Right hindlimb (tissue), 1 donor: Measurements from ENCODE around the gene SLC38A10.
A peak's percentile ranks its signal among the peaks of the same experiment; 100 is the strongest.
"Not testable (repeated sequence)": the region's sequence is repeated elsewhere in the genome, so short reads cannot be mapped to it uniquely, and the experiment has no call there.

Source experiments
- DNase-seq: peaks from one replicate; pipeline ENCODE4 v3.0.0-alpha.2; 2018

SLC38A10 gene

DNA sequence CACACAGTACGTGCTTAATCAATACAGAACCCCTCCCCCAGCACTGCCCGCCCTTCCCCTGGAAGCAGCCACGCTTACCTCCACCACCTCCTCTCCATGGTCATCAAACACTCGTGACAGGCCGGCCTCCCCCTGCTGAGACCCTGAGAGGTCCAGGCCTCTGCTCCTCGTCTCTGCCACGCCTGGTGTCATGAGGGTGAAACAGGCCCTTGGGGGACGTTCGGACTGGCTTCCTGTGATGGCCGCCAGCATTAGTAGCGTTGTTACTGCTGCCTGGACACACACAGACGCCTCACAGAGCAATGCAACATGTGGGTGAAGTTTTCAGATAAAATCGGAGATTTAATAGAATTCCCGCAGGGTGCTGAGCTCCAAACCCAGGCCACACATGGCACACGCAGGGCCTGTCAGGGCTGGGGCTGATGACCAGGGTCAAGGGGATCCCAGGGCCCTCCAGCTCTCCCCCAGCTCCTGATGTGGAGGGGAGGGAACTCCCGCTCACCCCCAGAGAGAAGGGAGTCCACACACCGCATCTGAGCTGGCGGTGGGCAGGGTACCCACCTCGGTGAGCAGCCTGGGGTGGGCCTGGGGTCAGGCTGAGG is 15.9 kb upstream of the SLC38A10 start:
- no peak for DNase-seq

DNA sequence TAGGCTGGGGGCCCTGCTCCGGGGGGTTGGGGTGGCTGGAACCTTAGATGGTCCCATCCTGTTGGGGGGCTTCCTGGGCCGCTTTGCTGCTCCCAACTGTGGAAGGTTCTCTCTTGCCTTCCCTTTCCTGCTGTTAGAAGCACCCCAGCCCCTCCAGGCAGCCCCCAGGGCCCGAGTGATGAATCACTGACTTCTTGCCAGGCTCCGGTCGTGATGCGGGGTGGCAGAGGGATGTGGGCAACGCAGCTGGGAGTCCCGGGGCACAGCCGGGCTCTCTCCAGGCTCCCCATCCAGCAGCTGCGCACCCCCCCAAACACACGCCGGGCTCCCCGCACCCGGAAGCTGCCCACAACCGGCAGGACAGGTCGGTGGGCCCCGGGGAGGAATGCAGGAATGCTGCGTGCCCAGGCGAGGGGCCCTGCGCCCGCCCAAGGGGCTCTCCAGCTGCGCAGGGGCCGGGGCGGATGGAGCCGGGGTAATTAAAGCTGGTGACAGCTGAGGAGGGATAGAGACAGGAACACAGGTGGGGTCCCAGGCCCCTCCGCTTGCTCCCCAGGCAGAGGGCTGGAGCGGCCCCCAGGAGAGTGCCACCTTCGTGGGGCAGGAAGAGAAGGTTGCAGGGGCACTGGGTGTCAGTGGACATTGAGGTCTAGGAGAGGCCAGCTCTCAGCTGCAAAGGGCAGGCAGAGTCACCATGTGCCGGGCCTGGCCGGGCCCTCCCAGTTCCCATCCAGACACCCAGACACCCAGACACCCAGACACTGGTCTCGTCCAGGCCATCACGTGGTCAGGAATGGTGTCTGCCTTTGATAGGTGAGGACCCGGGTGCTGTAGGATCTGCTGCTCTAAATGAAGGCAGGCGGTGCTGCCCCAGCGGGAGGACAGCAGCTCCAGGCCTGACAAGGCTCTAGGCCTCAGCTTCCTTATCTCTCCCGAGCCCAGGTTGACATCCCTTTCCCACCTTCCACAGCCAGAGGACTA is 15.0 kb upstream of the SLC38A10 start:
- DNase-seq: no peak

DNA sequence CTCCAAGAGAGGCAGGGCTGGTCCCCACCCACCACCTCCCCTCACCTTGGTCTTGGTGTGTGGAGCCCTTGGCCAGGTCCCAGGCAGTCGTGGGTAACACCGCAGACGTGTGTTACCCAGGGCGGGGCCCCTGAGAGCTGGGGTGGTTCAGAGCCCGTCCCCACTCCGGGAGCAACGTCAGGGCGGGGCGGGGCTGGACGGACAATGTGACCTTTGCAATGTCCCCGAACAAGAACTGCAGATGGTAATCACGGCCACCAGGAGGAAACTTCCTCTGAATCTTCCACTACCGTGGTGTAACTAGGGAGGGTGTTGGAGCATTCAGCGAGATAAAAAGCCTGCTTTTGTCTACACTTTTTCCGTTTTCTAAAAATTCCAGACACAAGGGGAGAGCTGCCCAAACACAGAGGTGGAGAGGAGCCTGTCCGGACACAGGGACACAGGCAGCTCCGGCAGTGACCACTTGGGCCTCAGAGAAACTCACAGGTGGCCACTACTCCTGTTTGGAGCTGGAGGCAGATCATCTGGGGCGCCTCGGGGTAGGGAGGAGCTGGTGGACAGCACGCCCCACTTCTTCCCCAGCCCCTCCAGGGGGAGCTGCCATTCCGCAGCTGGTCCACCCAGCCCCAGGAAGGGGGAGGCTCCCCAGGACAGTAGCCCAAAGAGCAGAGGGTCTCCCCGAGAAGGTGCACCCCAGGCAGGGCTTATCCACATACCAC is 14.2 kb upstream of the SLC38A10 start:
- peak; percentile 82 for DNase-seq

DNA sequence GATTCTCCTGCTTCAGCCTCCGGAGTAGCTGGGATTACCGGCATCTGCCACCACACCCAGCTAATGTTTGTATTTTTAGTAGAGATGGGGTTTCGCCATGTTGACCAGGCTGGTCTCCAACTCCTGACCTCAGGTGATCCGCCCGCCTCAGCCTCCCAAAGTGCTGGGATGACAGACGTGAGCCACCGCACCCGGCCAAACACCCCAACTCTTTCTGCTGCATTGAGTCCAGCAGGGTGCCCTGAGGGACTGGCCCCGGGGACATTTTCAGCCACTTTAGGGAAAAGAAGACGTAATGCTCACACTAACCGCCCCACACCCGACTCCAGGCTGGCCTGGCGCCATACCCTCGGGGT is 13.7 kb upstream of the SLC38A10 start:
- not testable (repeated sequence) for DNase-seq

DNA sequence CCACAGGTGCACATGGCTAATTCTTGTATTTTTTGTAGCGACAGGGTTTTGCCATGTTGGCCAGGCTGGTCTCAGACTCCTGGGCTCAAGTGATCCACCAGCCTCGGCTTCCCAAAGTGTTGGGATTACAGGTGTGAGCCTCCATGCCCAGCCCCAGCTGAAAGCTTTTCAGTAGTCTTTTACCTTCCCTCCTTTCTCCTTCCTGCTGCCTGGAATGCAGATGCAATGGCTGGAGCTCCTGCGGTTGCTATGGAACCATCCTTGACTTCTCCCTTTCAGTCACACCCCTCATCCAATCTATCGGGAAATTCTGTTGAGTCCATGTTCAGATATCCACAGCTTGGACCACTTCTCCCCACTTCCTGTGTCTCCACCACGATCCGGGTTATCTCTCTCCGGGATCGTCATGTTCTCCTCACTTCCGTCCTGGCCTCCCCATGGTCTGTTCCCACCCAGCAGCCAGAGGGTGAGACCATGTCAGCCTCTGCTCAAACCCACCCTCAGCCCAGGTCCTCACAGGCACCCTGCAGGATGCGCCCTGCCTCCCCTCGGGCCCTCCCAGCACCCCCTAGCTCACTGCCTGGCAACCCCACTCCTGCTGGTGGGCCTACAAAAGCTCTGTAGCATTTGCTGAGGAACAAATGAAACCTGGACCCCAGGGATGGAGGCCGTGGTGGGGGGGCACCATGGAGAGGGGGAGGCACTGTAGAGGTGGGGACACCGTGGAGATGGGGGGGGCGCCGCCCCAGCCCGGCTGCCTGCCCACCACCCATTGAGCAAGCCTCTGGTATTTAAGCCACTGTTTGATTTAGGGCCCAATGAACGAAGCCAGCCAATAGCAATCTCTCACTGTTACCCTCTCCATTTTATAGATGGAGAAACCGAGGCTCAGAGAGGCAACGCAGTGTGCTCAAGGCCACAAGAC is 12.8 kb upstream of the SLC38A10 start:
- no peak for DNase-seq

DNA sequence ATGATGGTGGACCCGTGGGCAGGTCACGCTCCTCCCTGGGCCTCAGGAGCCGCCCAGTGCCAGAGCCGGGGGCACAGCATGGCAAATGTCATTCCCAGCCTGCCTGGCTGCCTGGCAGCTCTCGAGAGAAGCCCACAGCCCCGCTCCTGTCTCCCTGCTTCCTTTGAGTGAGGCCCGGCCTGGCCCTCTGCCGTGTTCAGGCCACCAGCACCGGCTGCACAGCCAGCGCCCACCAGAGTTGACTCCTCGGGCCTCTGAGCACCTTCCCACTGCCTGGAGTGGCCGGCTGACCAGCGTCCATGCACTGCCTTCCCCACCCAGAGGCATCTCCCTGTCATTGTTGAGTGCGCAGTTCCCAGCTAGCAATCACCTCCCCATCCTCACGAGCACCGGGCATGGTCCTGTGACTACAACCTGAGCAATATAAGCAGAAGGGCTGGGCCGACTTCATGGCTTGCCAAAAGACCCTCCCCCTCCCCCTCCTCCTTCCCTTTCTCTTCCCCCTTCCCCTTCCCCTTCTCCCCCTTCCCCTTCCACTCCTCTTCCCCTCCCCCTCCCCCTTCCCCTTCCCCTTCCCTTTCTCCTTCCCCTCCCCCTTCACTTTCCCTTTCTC is 11.9 kb upstream of the SLC38A10 start:
- no peak for DNase-seq

DNA sequence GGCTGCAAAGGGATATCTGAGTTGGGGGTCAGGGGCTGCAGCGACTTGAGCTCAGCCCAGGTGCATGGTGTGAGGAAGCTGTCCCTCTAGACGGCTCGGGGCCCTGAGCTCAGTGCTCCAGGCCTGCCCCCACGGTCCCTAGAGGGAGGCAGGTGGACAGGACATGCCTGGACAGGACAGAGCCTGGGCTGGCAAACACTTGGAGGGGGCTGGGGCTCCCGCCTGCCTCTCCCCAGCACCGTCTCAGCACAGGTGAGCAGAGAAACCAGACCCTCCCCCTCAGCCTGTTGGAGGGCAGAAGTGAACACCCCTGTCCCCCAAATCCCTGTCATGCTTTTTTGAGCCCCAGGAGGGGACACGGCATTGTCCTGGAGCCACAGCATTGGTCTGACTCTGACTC is 11.4 kb upstream of the SLC38A10 start:
- no peak for DNase-seq

DNA sequence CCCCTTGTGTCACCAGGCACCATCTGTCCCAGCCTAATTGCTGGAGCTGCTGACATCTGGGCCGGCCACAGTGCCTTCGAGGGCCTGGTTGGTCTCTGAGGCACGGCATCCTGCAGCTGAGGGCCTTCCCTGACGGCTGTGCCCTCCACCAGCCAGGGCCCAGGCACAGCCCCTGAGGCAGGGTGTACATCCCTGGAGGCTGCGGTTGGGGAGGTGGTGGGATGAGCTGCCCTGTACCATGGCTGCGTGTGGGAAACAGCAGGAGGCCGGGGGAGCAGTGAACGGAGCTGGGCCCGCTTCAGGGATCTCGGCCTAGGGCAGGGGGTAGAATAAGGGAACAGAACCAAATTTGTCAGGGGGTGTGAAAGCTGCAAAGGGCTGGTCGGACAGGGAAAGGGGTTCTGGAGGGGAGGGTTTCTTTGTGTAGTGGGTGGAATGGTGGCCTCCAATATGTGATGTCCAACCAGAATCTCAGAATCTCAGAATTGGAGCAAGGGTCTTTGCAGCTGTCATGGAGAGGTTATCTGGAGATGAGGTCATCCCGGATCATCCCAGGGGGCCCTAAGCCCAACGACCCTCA is 10.0 kb upstream of the SLC38A10 start:
- no peak for DNase-seq

DNA sequence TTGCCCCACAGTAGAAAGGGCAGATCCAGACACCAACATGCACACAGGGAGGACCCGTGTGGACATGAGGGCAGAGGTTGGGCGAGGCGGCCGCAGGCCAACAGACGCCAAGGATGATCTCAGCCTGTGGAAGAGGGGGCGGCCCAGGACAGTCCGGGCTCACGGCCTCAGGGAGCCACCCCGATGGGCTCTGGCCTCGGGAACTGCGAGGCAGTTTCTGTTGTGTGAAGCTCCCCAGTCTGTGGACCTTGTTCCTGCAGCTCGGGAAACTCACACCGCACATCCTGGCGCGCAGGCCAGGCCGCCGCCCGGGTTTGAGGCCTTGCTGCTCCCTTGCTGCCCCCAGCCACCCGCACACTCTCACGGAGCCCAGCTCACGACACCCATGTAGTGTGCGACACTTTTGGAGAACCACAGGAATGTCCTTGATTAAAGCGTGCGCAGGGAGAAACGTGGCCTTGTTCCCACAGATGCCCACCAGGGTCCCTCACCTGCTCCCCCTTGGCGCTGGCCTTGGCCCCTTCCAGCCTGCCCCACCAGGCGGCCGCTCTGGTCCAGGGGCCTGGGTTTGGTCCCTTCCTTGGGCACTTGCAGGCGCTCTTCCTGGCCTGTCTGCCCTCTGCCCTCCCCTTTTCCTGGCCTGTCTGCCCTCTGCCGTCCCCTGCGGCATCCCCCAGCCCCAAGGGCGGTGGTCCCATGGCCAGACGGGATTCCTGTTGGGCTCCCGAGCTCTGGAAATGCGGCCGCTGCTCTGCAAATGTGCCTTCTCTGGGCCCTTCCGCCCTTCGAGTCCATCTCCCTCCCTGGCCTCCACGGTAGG is 9.3 kb upstream of the SLC38A10 start:
- DNase-seq: no peak

DNA sequence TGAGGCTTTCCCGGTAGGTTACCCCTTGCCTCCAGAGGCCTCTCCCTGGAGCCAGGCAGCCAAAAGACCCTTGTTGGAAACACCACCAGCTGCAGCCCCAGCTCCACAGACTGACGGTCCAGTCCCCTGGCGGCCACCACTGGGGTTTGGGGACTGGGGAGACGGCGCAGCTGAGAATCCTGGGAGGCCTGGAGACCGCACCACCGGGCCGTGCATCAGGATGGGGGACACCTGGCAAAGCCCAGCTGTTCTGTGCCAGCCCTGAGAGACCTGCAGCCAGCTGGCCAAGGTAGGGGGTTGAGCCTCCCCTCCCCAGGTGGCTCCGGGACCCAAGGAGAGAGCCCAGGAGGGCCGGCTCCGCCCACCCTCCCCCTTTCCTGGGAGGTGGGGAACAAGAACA is 8.3 kb upstream of the SLC38A10 start:
- DNase-seq: no peak

DNA sequence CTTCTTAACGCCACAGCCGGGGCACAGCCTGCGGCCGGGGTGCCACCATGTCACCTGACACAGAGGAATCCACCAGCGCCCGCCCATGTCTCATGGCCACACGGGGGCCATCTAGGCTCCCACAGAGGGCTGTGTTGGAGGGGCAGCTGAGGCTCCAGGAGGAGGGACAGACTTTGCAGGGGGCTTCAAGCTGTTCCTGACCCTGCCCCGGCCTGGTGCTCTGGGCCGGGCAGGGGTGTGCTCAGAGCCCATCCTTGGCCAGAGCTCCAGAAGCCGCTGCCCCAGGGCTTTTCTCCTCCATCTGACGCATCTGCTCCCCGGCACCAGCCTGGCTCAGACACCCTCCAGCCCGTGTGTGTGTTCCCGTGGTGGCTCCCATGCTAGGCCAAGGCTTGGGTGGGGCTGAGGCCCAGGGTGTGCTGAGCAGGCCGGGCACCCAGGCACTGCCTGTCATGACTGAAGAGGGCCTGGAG is 7.8 kb upstream of the SLC38A10 start:
- DNase-seq: no peak

DNA sequence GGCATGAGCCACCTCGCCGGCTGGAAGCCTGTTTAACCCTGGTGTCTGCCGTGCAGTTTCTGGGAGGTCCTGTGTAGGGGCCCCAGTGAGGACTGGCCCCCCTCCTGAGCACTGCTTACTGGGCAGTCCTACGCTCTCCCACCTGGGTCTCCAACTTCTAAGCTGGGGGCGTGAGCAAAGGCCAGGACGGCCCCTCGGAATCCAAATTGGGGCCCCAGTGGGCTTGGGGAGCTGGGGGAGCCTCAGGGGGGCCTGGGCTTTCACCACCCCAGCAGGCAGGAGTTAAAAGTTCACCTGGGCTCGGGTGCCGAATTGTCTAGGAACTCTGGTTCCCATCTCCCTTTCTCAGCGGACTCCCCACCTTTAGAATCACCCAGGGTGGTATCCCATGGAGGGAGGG is 7.2 kb upstream of the SLC38A10 start:
- no peak for DNase-seq

DNA sequence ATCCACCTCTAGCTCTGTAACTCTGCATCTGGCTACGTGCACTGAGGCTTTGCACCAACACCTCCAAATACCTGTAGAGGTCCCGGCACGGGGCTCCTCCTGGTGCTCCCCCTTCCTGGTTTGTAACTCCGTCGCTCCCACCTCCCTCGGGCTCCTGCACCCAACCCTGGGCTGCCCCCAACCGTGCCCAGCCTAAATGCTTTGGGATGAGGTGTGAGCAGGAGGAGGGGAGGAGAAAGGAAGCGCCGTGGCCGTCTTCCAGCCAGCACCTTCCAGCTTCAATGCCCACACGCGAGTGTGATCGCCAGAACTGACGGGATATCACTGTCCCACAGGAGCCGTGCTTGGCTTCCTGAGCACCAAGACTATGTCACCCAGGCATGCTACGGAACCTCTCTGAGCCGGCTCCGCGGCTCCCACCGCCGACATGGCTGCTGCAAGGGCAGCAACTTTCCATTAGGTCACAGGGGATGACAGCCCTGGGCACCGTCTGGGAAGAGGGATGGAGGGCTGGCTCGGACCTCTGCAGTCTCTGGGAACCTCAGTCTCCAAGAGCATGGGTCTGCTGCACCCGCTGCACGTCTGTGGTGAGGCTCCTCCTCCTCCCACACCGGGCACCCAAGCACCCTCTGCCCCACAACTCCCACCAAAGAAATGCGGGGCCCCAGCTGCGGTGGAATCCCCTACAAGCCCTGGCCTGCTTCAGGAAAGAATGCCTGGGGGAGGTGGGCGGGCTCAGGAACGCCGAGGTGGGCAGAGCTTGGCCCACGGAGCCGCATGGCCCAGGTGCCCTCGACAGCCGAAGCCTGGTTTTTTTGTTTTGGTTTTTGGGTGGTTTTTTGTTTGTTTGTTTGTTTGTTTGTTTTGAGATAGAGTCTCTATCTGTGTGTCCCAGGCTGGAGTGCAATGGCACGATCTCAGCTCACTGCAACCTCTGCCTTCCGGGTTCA is 6.4 kb upstream of the SLC38A10 start:
- DNase-seq: no peak

DNA sequence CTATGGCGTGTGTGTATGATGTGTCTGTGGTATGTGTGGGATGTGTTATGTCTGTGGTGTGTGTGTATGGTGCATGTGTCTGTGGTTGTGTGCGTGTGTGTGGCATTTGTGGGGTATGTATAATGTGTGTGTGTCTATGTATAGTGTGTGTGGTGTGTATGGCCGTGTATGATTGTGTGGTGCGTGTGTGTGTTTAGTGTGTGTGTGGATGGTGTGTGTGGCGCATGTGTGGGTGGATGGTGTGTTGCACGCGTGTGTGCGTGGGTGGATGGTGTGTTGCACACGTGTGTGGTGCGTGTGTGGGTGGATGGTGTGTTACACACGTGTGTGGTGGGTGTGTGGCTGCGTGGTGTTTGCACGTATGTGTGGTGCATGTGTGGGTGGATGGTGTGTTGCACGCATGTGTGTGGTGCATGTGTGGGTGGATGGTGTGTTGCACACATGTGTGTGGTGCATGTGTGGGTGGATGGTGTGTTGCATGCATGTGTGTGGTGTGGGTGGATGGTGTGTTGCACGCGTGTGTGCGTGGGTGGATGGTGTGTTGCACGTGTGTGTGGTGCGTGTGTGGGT is 5.6 kb upstream of the SLC38A10 start:
- no peak for DNase-seq

DNA sequence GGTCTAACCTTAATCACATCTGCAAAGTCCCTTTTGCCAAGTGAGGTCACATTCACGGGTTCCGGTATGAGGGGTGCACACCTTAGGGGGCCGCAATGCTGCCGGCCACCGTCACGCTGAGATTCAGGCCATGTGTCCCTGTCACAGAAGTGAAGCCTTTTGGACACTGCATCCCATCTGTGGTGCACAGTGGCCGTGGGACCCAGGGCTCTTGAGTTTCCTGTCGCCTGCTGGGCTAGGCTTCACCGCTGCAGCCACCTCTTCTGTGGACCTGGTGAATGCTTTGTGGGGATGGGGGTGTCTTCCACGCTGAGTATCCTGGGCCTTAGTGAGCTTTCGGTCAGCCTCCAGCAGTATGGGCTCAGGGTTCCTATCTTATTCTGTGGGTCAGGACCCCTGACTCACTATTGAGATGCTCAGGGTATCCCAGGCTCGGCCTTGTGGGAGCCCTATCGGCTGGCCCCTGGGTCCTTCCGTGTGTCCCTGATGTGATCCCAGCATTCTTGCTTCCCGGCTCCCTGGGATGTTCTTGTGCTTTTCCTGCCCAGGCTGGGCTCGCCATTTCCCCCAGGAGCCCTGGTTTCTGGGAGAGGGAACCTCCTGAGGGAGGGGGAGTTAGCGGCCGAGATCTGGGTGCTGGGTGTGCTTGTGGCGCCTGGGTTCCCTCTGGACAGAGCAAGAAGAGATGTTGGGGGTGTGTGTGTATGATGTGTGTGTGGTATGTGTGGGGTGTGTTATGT is 4.9 kb upstream of the SLC38A10 start:
- DNase-seq: no peak

DNA sequence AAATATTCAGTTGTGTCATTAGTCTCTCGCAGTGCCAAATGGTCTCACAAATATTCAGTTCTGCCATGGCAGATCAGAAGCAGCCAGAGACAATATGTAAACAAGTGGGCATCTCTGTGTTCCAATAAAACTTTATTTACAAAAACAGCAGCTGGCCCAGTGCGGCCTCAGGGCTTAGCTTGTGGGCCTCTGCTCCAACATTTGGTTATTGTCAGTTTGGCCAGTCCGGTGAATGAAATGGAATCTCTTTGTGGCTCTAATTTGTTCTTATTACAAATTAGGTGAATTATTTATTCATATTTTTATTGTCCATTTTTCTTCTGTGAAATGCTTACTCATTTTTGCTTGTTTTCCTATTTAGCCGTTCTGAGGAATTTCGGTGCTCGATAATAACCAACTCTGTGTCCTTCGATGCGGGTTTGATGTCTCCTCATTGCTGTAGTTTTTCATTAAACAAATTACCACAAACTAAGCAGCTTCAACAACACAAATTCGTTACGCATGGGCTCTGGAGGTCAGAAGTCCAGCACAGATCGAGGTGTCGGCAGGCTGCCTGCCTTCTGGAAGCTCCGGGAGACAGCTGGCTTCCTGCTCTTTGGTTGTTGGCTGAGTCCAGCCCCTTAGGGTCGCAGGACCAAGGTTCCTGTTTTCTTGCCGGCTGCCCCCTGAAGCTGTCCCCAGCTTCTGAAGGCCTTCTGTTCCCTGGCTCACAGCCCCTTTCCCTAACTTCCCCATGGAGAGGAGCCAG is 4.1 kb upstream of the SLC38A10 start:
- DNase-seq: no peak

DNA sequence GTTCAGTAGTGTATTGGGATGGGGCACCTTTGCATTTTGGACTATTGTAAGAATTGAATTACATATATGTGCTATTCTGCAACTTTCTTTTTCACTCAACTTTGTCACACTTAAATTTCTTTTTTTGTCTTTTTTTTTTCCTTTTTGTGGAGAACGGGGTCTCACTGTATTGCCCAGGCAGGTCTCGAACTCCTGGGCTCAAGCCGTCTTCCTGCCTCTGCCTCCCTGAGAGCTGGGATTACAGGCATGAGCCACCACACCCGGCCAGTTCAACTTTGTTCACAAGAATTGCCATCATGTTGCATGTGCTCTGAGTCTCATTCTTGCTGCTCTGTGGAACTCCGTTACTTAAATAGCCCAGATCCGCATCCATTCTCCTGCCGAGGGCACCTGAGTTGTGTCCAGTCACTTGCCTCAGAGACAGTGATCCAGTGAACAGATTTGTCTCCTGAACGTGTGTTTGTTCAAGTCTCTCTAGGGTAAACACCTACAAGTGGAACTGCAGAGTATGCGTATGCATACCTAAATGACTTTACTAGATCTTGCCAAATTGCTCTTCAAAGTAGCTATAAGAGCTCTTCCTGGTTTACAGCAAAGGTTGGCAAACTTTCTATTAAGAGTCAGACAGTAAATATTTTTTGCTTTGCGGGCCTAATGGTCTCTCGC is 3.4 kb upstream of the SLC38A10 start:
- DNase-seq: no peak
